Endodermal cell (in vitro differentiated cells): Measurements from ENCODE around the gene PRKCA. TPM values are rescaled to one million over a fixed set of nuclear protein-coding genes. Genes with fewer than 3 reads are reported as not detected.
"Not testable (repeated sequence)": the region's sequence is repeated elsewhere in the genome, so short reads cannot be mapped to it uniquely, and the experiment has no call there.

Source experiments
- DNase-seq: peaks from one replicate; pipeline ENCODE4 v3.0.0-alpha.2; 2017
- H3K27ac ChIP-seq: 2 replicates; pipeline ENCODE4 v1.5.1; 2013; ENCODE audit warnings: mild to moderate bottlenecking, low read depth, low read length, moderate library complexity
- H3K27me3 ChIP-seq: 2 replicates; pipeline ENCODE4 v1.6.1; 2013; ENCODE audit warnings: mild to moderate bottlenecking, low read length, moderate library complexity; ENCODE audit not compliant: insufficient read depth, control insufficient read depth, poor library complexity, severe bottlenecking
- H3K36me3 ChIP-seq: 2 replicates; pipeline ENCODE4 v1.7.0; 2013; ENCODE audit warnings: mild to moderate bottlenecking, low read length, moderate library complexity; ENCODE audit not compliant: control insufficient read depth, insufficient read depth
- H3K4me1 ChIP-seq: one replicate; pipeline ENCODE4 v1.7.0; 2013; ENCODE audit warnings: low read length; ENCODE audit not compliant: control insufficient read depth, insufficient read depth
- H3K4me3 ChIP-seq: 2 replicates; pipeline ENCODE4 v1.5.1; 2013; ENCODE audit warnings: mild to moderate bottlenecking, low read length, moderate library complexity
- H3K9ac ChIP-seq: 2 replicates; pipeline ENCODE4 v1.6.1; 2013; ENCODE audit warnings: mild to moderate bottlenecking, low read length, moderate library complexity; ENCODE audit not compliant: poor library complexity, severe bottlenecking; ENCODE audit errors: extremely low read depth
- H3K9me3 ChIP-seq: 2 replicates; pipeline ENCODE4 v1.6.1; 2013; ENCODE audit warnings: mild to moderate bottlenecking, low read length, moderate library complexity; ENCODE audit not compliant: control insufficient read depth
- H3K27ac Mint-ChIP-seq: 2 replicates; pipeline ENCODE4 v1.8.0; 2020; ENCODE audit warnings: mixed read lengths
- H3K27me3 Mint-ChIP-seq: 2 replicates; pipeline ENCODE4 v1.8.0; 2021; ENCODE audit warnings: mild to moderate bottlenecking, mixed read lengths; ENCODE audit not compliant: insufficient read depth
- H3K36me3 Mint-ChIP-seq: 2 replicates; pipeline ENCODE4 v1.8.0; 2020; ENCODE audit warnings: low read depth, mixed read lengths
- H3K4me1 Mint-ChIP-seq: 2 replicates; pipeline ENCODE4 v1.8.0; 2020; ENCODE audit warnings: mixed read lengths
- H3K4me3 Mint-ChIP-seq: 2 replicates; pipeline ENCODE4 v1.8.0; 2020; ENCODE audit warnings: mild to moderate bottlenecking, moderate library complexity, mixed read lengths
- H3K9me3 Mint-ChIP-seq: 2 replicates; pipeline ENCODE4 v1.8.0; 2020; ENCODE audit warnings: mild to moderate bottlenecking, mixed read lengths
- WGBS, 2 experiments: methylation state at CpG; one replicate each; pipeline versions ENCODE4 v1.1.5 to v1.1.7; 2013; ENCODE audit warnings: missing lambda C conversion rate in 2 of 2, mixed read lengths in 1 of 2; ENCODE audit not compliant: insufficient coverage in 1 of 2, insufficient read length in 1 of 2; 5-methylcytosine and 5-hydroxymethylcytosine counted together
- long read RNA-seq, 4 experiments: library from polyadenylated mRNA in 2 of 4; library from RNA in 1 of 4; library from capped mRNA in 1 of 4; stranded (forward) in 3 of 4; unstranded in 1 of 4; transcript quantifications; one replicate each; pipeline ENCODE4 v2.0.0, GENCODE V29; 2020 to 2021; ENCODE audit warnings: inconsistent platforms in 1 of 4
- polyA plus RNA-seq, 2 experiments: library from polyadenylated mRNA; stranded (reverse); fragments of 50-300 nt; gene quantifications; one replicate each; pipeline ENCODE4 v1.2.3, GENCODE V29; 2013
- total RNA-seq, 2 donors: library from RNA; stranded (reverse); fragmentation: NEBNext Ultra II Directional in 1 of 2; extraction: Animal tissue kit (Norgen Biotek cat#: 25700) in 1 of 2; gene quantifications; 2 replicates in 1 of 2; 3 replicates in 1 of 2; pipeline ENCODE4 v1.2.1, GENCODE V29; 2021
- TF ChIP-seq, protein P1 (sequence below): fragments of 200-600 bp; sonication (generic); conservative IDR thresholded peaks from 2 replicates; pipeline ENCODE4 v1.5.0; 2021; ENCODE audit warnings: antibody characterized with exemption, mild to moderate bottlenecking

PRKCA gene
- 10 to 100 TPM in 1 of 2 donors, 1 to 10 TPM in 1; 8.7 to 14.6 TPM for total RNA-seq
- polyA plus RNA-seq (2013, experiment 1 of 2) = 8.0 TPM
- 8.9 TPM for polyA plus RNA-seq (2013, experiment 2 of 2)
- long read RNA-seq, experiment 1, partial matches to known transcripts = 0 of 2 reads
- long read RNA-seq, experiment 1, other reads (novel, unspliced or antisense) = 2 of 2 reads
- long read RNA-seq, experiment 2, full-length matches to known transcripts = 1 of 3 reads
- long read RNA-seq, experiment 2, partial matches to known transcripts = 0 of 3 reads
- long read RNA-seq, experiment 2, other reads (novel, unspliced or antisense) = 2 of 3 reads
- long read RNA-seq, experiment 3, partial matches to known transcripts = 1 of 3 reads
- long read RNA-seq, experiment 3, other reads (novel, unspliced or antisense) = 2 of 3 reads
- long read RNA-seq, experiment 4, partial matches to known transcripts = 3 of 3 reads
- long read RNA-seq, experiment 4, other reads (novel, unspliced or antisense) = 0 of 3 reads

GRCh38 chr17:66301864-66302741 lies at the start of gene PRKCA:
TSS of gene PRKCA (plus strand) at chr17:66302613.
- peaks cover 34% of the 10 kb centered on the region for H3K27me3 Mint-ChIP-seq
- H3K27ac ChIP-seq = no peak within 1 kb of the TSS
- H3K4me1 ChIP-seq = peaks cover 6% of the 10 kb centered on the region
- TF ChIP-seq, protein P1, sequence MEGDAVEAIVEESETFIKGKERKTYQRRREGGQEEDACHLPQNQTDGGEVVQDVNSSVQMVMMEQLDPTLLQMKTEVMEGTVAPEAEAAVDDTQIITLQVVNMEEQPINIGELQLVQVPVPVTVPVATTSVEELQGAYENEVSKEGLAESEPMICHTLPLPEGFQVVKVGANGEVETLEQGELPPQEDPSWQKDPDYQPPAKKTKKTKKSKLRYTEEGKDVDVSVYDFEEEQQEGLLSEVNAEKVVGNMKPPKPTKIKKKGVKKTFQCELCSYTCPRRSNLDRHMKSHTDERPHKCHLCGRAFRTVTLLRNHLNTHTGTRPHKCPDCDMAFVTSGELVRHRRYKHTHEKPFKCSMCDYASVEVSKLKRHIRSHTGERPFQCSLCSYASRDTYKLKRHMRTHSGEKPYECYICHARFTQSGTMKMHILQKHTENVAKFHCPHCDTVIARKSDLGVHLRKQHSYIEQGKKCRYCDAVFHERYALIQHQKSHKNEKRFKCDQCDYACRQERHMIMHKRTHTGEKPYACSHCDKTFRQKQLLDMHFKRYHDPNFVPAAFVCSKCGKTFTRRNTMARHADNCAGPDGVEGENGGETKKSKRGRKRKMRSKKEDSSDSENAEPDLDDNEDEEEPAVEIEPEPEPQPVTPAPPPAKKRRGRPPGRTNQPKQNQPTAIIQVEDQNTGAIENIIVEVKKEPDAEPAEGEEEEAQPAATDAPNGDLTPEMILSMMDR = no peak
- H3K27ac Mint-ChIP-seq = no peak within 1 kb of the TSS
- H3K9me3 ChIP-seq = no peaks in the 10 kb centered on the region
- H3K9ac ChIP-seq = no peak within 1 kb of the TSS
- peak; percentile 90 for DNase-seq
- peaks cover 38% of the 10 kb centered on the region for H3K27me3 ChIP-seq
- H3K4me3 ChIP-seq = peak within 1 kb of the TSS; percentile 82
- H3K36me3 ChIP-seq = no peaks in the 10 kb centered on the region
- 0% methylated on average over 26 to 109 of the region's 117 CpGs for WGBS, 2 experiments
- H3K36me3 Mint-ChIP-seq = no peaks in the 10 kb centered on the region
- peaks cover 26% of the 10 kb centered on the region for H3K4me1 Mint-ChIP-seq
- peak within 1 kb of the TSS; percentile 65 for H3K4me3 Mint-ChIP-seq
- H3K9me3 Mint-ChIP-seq = no peaks in the 10 kb centered on the region

DNA sequence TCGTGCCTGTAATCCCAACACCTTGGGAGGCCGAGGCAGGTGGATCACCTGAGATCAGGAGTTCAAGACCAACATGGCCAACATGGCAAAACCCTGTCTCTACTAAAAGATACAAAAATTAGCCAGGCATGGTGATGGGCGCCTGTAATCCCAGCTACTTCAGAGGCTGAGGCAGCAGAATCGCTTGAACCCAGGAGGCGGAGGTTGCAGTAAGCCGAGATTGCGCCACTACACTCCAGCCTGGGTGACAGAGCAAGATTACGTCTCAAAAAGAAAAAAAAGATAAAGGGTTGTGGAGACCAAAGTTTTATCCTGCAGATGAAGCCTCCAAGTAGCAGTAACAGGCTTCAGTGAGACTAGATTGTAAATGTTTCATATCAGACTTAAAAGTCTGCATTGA lies 49.0 kb upstream of the PRKCA start:
- not testable (repeated sequence) for H3K27ac ChIP-seq, H3K9ac ChIP-seq, H3K4me3 ChIP-seq, H3K9me3 ChIP-seq, H3K27ac Mint-ChIP-seq, H3K9me3 Mint-ChIP-seq, H3K4me3 Mint-ChIP-seq, H3K36me3 Mint-ChIP-seq, H3K4me1 ChIP-seq, DNase-seq, H3K36me3 ChIP-seq, H3K27me3 ChIP-seq, H3K4me1 Mint-ChIP-seq, H3K27me3 Mint-ChIP-seq
- 96% methylated on average over 8 of the region's 8 CpGs for WGBS, 2 experiments

- no peak for DNase-seq
- no peak overlapping the region for H3K27ac ChIP-seq
- Mint-ChIP-seq H3K4me1 (no peaks in the 10 kb centered on the region), H3K27ac (no peak overlapping the region), H3K4me3 (no peak overlapping the region), H3K27me3 (no peaks in the 10 kb centered on the region), H3K9me3 (no peaks in the 10 kb centered on the region), H3K36me3 (no peaks in the 10 kb centered on the region)
- no peak overlapping the region for H3K9ac ChIP-seq
- no peaks in the 10 kb centered on the region for H3K36me3 ChIP-seq
- TF ChIP-seq, protein P1 = peak; percentile 86
- no peaks in the 10 kb centered on the region for H3K4me1 ChIP-seq
- no peak overlapping the region for H3K4me3 ChIP-seq
- no peaks in the 10 kb centered on the region for H3K27me3 ChIP-seq
- no peaks in the 10 kb centered on the region for H3K9me3 ChIP-seq
- WGBS, 2 experiments = 62% methylated on average over 3 of the region's 4 CpGs; no CpG with 5 or more reads in 1 of the 2 experiments
Measured at GRCh38 chr17:66255112-66255511, 47.3 kb upstream of the PRKCA start.
